H9 (cell line): ENCODE measurements around the gene CNTD1. TPM values are rescaled to one million over a fixed set of nuclear protein-coding genes. Genes with fewer than 3 reads are reported as not detected.
A peak's percentile ranks its signal among the peaks of the same experiment; 100 is the strongest.

Source experiments
- DNase-seq: peaks from one replicate; pipeline ENCODE4 v3.0.0-alpha.2; 2017
- H2AFZ ChIP-seq: one replicate; pipeline ENCODE4 v1.6.1; 2013; ENCODE audit warnings: mild to moderate bottlenecking, low read length, control low read depth, moderate library complexity
- H2AK5ac ChIP-seq: 2 replicates; pipeline ENCODE4 v1.6.1; 2013; ENCODE audit warnings: low read length, control low read depth, mixed read lengths; ENCODE audit not compliant: insufficient read length
- H2BK120ac ChIP-seq: one replicate; pipeline ENCODE4 v1.6.1; 2013; ENCODE audit warnings: low read depth, mild to moderate bottlenecking, low read length, control low read depth, inconsistent platforms; ENCODE audit not compliant: poor library complexity, severe bottlenecking
- H2BK12ac ChIP-seq: 2 replicates; pipeline ENCODE4 v1.6.1; 2013; ENCODE audit warnings: low read length, control low read depth, mixed read lengths, low read depth; ENCODE audit not compliant: insufficient read length
- H2BK15ac ChIP-seq: 2 replicates; pipeline ENCODE4 v1.6.1; 2013; ENCODE audit warnings: low read depth, low read length, control low read depth
- H2BK20ac ChIP-seq: one replicate; pipeline ENCODE4 v1.6.1; 2013; ENCODE audit warnings: low read depth, mild to moderate bottlenecking, low read length, control low read depth, inconsistent platforms; ENCODE audit not compliant: poor library complexity, severe bottlenecking
- H2BK5ac ChIP-seq: 2 replicates; pipeline ENCODE4 v1.6.1; 2013; ENCODE audit warnings: low read length, control low read depth, mixed read lengths; ENCODE audit not compliant: insufficient read length
- H3K14ac ChIP-seq: 2 replicates; pipeline ENCODE4 v1.6.1; 2013; ENCODE audit warnings: low read length, control low read depth; ENCODE audit not compliant: insufficient read depth
- H3K18ac ChIP-seq: 2 replicates; pipeline ENCODE4 v1.6.1; 2013; ENCODE audit warnings: low read depth, mild to moderate bottlenecking, mixed read lengths, low read length, control low read depth; ENCODE audit not compliant: insufficient read length
- H3K23ac ChIP-seq: 2 replicates; pipeline ENCODE4 v1.6.1; 2013; ENCODE audit warnings: low read length, control low read depth, mixed read lengths, low read depth; ENCODE audit not compliant: insufficient read length
- H3K23me2 ChIP-seq: 2 replicates; pipeline ENCODE4 v1.6.1; 2013; ENCODE audit warnings: low read depth, mild to moderate bottlenecking, mixed read lengths, low read length, control low read depth; ENCODE audit not compliant: insufficient read length, poor library complexity, severe bottlenecking
- H3K27ac ChIP-seq: 2 replicates; pipeline ENCODE4 v1.5.1; 2013; ENCODE audit warnings: low read length, control low read depth, mixed read lengths, low read depth; ENCODE audit not compliant: insufficient read length
- H3K27me3 ChIP-seq: 2 replicates; pipeline ENCODE4 v1.6.1; 2013; ENCODE audit warnings: low read length, control low read depth, inconsistent platforms; ENCODE audit not compliant: insufficient read depth
- H3K4ac ChIP-seq: 2 replicates; pipeline ENCODE4 v1.6.1; 2013; ENCODE audit warnings: low read depth, mild to moderate bottlenecking, control low read depth, inconsistent platforms, low read length, moderate library complexity
- H3K4me1 ChIP-seq: 2 replicates; pipeline ENCODE4 v1.6.1; 2013; ENCODE audit warnings: low read length, control low read depth, inconsistent platforms; ENCODE audit not compliant: insufficient read depth
- H3K4me2 ChIP-seq: 2 replicates; pipeline ENCODE4 v1.6.1; 2013; ENCODE audit warnings: low read length, control low read depth, mixed read lengths; ENCODE audit not compliant: insufficient read length, insufficient read depth
- H3K56ac ChIP-seq: 2 replicates; pipeline ENCODE4 v1.6.1; 2013; ENCODE audit warnings: low read depth, mild to moderate bottlenecking, mixed read lengths, low read length, control low read depth; ENCODE audit not compliant: insufficient read length
- H3K79me1 ChIP-seq: 2 replicates; pipeline ENCODE4 v1.6.1; 2013; ENCODE audit warnings: low read depth, mild to moderate bottlenecking, moderate library complexity, low read length, control low read depth, inconsistent platforms; ENCODE audit not compliant: insufficient read depth, poor library complexity, severe bottlenecking
- H3K79me2 ChIP-seq: 2 replicates; pipeline ENCODE4 v1.6.1; 2013; ENCODE audit warnings: low read length, control low read depth, inconsistent platforms; ENCODE audit not compliant: insufficient read depth
- H3K9ac ChIP-seq: 2 replicates; pipeline ENCODE4 v1.6.1; 2013; ENCODE audit warnings: low read length, control low read depth, mixed read lengths; ENCODE audit not compliant: insufficient read length; ENCODE audit errors: extremely low read depth
- H3K9me3 ChIP-seq: one replicate; pipeline ENCODE4 v1.6.1; 2013; ENCODE audit warnings: low read depth, low read length, inconsistent platforms; ENCODE audit not compliant: control insufficient read depth
- H3T11ph ChIP-seq: one replicate; pipeline ENCODE4 v1.6.1; 2013; ENCODE audit warnings: mild to moderate bottlenecking, low read length, control low read depth, inconsistent platforms
- H4K20me1 ChIP-seq: one replicate; pipeline ENCODE4 v1.6.1; 2013; ENCODE audit not compliant: control insufficient read depth, insufficient read length, insufficient read depth
- H4K5ac ChIP-seq: 2 replicates; pipeline ENCODE4 v1.6.1; 2013; ENCODE audit warnings: low read depth, mild to moderate bottlenecking, mixed read lengths, low read length, control low read depth; ENCODE audit not compliant: insufficient read length
- H4K8ac ChIP-seq: replicated peaks from 2 replicates; pipeline ENCODE4 v1.6.1; 2013; ENCODE audit warnings: low read length, control low read depth, mixed read lengths, low read depth; ENCODE audit not compliant: insufficient read length
- H4K91ac ChIP-seq: 2 replicates; pipeline ENCODE4 v1.6.1; 2013; ENCODE audit warnings: low read depth, mild to moderate bottlenecking, moderate library complexity, mixed read lengths, low read length, control low read depth; ENCODE audit not compliant: insufficient read length
- H3K27ac Mint-ChIP-seq, 3 experiments: 2 replicates in 2 of 3; 3 replicates in 1 of 3; pipeline ENCODE4 v1.8.0; 2020 to 2021; ENCODE audit warnings: mixed read lengths in 3 of 3, mild to moderate bottlenecking in 1 of 3, moderate library complexity in 1 of 3
- H3K27me3 Mint-ChIP-seq: 2 replicates; pipeline ENCODE4 v1.8.0; 2021; ENCODE audit warnings: low read depth, mild to moderate bottlenecking, moderate library complexity, mixed read lengths
- H3K36me3 Mint-ChIP-seq, 3 experiments: 2 replicates in 2 of 3; 3 replicates in 1 of 3; pipeline ENCODE4 v1.8.0; 2020 to 2021; ENCODE audit warnings: low read depth in 3 of 3, mixed read lengths in 3 of 3; ENCODE audit not compliant: insufficient read depth in 1 of 3
- H3K4me1 Mint-ChIP-seq, 2 experiments: 2 replicates each; pipeline ENCODE4 v1.8.0; 2020; ENCODE audit warnings: mixed read lengths in 2 of 2
- H3K4me3 Mint-ChIP-seq, 2 experiments: 2 replicates in 1 of 2; 3 replicates in 1 of 2; pipeline ENCODE4 v1.8.0; 2020 to 2021; ENCODE audit warnings: mild to moderate bottlenecking in 2 of 2, mixed read lengths in 2 of 2, moderate library complexity in 1 of 2
- H3K9me3 Mint-ChIP-seq, 2 experiments: 2 replicates in 1 of 2; 3 replicates in 1 of 2; pipeline ENCODE4 v1.8.0; 2020; ENCODE audit warnings: mild to moderate bottlenecking in 2 of 2, mixed read lengths in 2 of 2, moderate library complexity in 1 of 2
- CTCF ChIP-seq: fragments of 200-600 bp; sonication (generic); conservative IDR thresholded peaks from 3 replicates; pipeline ENCODE4 v1.8.0; 2021; ENCODE audit warnings: antibody characterized with exemption, mild to moderate bottlenecking
- WGBS: extraction: QIAGEN DNeasy Blood & Tissue Kit; methylation state at CpG from one replicate; pipeline ENCODE4 v1.1.7; 2013; ENCODE audit warnings: missing lambda C conversion rate, low lambda C conversion rate, mixed read lengths; ENCODE audit not compliant: insufficient read length; ENCODE audit errors: extremely low coverage; 5-methylcytosine and 5-hydroxymethylcytosine counted together
- total RNA-seq: library from RNA; stranded (reverse); gene quantifications from 2 replicates; pipeline ENCODE4 v1.2.1, GENCODE V29; 2021

CNTD1 gene
- total RNA-seq, 1 experiment from 2014 or later: not detected

GRCh38 chr17:42772945-42773289 is 25.7 kb upstream of the CNTD1 start:
- peak overlapping the region; percentile 94 to 98 (median 98); a peak in 5 of 7 replicates for H3K27ac Mint-ChIP-seq
- Histone ChIP-seq H3K27me3 (no peaks in the 10 kb centered on the region), H4K20me1 (no peaks in the 10 kb centered on the region), H4K91ac (no peak overlapping the region), H2BK5ac (no peak overlapping the region), H3K9ac (peak overlapping the region; percentile 55), H3K4ac (no peak overlapping the region), H2BK15ac (no peak overlapping the region), H2BK120ac (no peak overlapping the region), H3K4me1 (no peaks in the 10 kb centered on the region), H4K8ac (no peak overlapping the region), H4K5ac (no peak overlapping the region), H2AFZ (peak overlapping the region; percentile 88), H3K14ac (peak overlapping the region; percentile 76; the same call in 1 of the 2 replicates), H2BK20ac (no peak overlapping the region), H3K23me2 (peaks cover 6% of the 10 kb centered on the region), H3T11ph (no peak overlapping the region), H3K18ac (peak overlapping the region; percentile 81), H3K79me1 (no peaks in the 10 kb centered on the region), H3K4me2 (peak overlapping the region; percentile 80), H3K9me3 (no peaks in the 10 kb centered on the region), H2AK5ac (no peak overlapping the region), H3K27ac (no peak overlapping the region), H3K79me2 (no peaks in the 10 kb centered on the region), H3K56ac (no peak overlapping the region), H3K23ac (no peak overlapping the region), H2BK12ac (no peak overlapping the region)
- H3K36me3 Mint-ChIP-seq: peaks cover 4 to 28% (median 26%) of the 10 kb centered on the region in 3 experiments; a peak in 6 of 7 replicates
- no peak for TF ChIP-seq CTCF
- H3K27me3 Mint-ChIP-seq: peaks cover 2% of the 10 kb centered on the region
- H3K4me1 Mint-ChIP-seq: peaks cover 8 to 11% of the 10 kb centered on the region in 2 experiments
- DNase-seq: no peak
- peak overlapping the region; percentile 100 for H3K4me3 Mint-ChIP-seq
- no peaks in the 10 kb centered on the region; a peak in 1 of 5 replicates for H3K9me3 Mint-ChIP-seq
- WGBS: no CpG with 5 or more reads among the region's 3 CpGs
